NCI-H446 (cell line): ENCODE results near the gene PTTG1.
A peak's percentile ranks its signal among the peaks of the same experiment; 100 is the strongest.
"Not testable (repeated sequence)": the region's sequence is repeated elsewhere in the genome, so short reads cannot be mapped to it uniquely, and the experiment has no call there.

ENCODE experiments used
- DNase-seq, 2 experiments: peaks; one replicate each; lab custom pipeline; 2025; lab: John Stamatoyannopoulos, UW

The PTTG1 gene

GRCh38 chr5:160423099-160423498, 1.4 kb downstream of the PTTG1 start:
- DNase-seq, result no peak

- no peak for DNase-seq
Measured at GRCh38 chr5:160427607-160428006, 6.0 kb downstream of the PTTG1 start.

- DNase-seq, result no peak
Measured at GRCh38 chr5:160432196-160432595, 10.5 kb downstream of the PTTG1 start.

GRCh38 chr5:160432787-160433186, 11.1 kb downstream of the PTTG1 start:
- no peak for DNase-seq

GRCh38 chr5:160434022-160434531, 12.4 kb downstream of the PTTG1 start:
- no peak for DNase-seq

GRCh38 chr5:160435532-160435931, 13.9 kb downstream of the PTTG1 start:
- DNase-seq, result no peak

GRCh38 chr5:160436017-160436416, 14.4 kb downstream of the PTTG1 start:
- no peak for DNase-seq

GRCh38 chr5:160436661-160437060, 15.0 kb downstream of the PTTG1 start:
- not testable (repeated sequence) for DNase-seq

- no peak for DNase-seq
Measured at GRCh38 chr5:160437271-160437670, 15.6 kb downstream of the PTTG1 start.

GRCh38 chr5:160438316-160439204, 16.9 kb downstream of the PTTG1 start:
- DNase-seq, result peak; percentile 78 to 82

- peak; percentile 75 to 86 for DNase-seq
Measured at GRCh38 chr5:160439205-160439600, 17.5 kb downstream of the PTTG1 start.

GRCh38 chr5:160441311-160441781, 19.7 kb downstream of the PTTG1 start:
- no peak for DNase-seq

- no peak for DNase-seq
Measured at GRCh38 chr5:160442824-160443431, 21.3 kb downstream of the PTTG1 start.

- no peak for DNase-seq
Measured at GRCh38 chr5:160444407-160444806, 22.8 kb downstream of the PTTG1 start.

- no peak for DNase-seq
Measured at GRCh38 chr5:160445132-160445531, 23.5 kb downstream of the PTTG1 start.

GRCh38 chr5:160445751-160446150, 24.1 kb downstream of the PTTG1 start:
- DNase-seq, result no peak

- no peak for DNase-seq
Measured at GRCh38 chr5:160448886-160449285, 27.2 kb downstream of the PTTG1 start.

- no peak for DNase-seq
Measured at GRCh38 chr5:160449458-160449857, 27.8 kb downstream of the PTTG1 start.

GRCh38 chr5:160450164-160450932, 28.7 kb downstream of the PTTG1 start:
- no peak for DNase-seq

GRCh38 chr5:160451281-160451680, 29.6 kb downstream of the PTTG1 start:
- DNase-seq, result no peak

GRCh38 chr5:160452036-160452435, 30.4 kb downstream of the PTTG1 start:
- no peak for DNase-seq

- DNase-seq, result no peak
Measured at GRCh38 chr5:160452795-160453194, 31.1 kb downstream of the PTTG1 start.
